SK-N-MC (cell line): ENCODE data around the gene CPLX3.

Experiments used
- EZH2 ChIP-seq: fragments of 200-600 bp; sonication (generic); IDR thresholded peaks from one replicate; pipeline ENCODE4 v1.6.1; 2017; ENCODE audit warnings: antibody characterized with exemption
- FOXP2 ChIP-seq: optimal IDR thresholded peaks from 2 replicates; pipeline ENCODE3; 2011; ENCODE audit warnings: mild to moderate bottlenecking, moderate library complexity; ENCODE audit not compliant: insufficient read depth; ENCODE audit errors: extremely low read length, control extremely low read depth
- POLR2AphosphoS5 ChIP-seq: IDR thresholded peaks from 2 replicates; pipeline ENCODE4 v1.6.1; 2012; ENCODE audit warnings: mild to moderate bottlenecking, low read depth, low read length, borderline replicate concordance

- TF ChIP-seq POLR2AphosphoS5 (no peak), FOXP2 (no peak), EZH2 (no peak)
Measured at GRCh38 chr15:74799856-74800558, 26.4 kb upstream of the CPLX3 start.
